HG03558 (cell line): Measurements from ENCODE around the gene HOXA10.

Experiments used
- ATAC-seq: cut with Tn5 transposase; IDR thresholded peaks from one replicate; pipeline ENCODE4 v1.9.1; 2021; ENCODE audit warnings: moderate number of reproducible peaks; ENCODE audit not compliant: unreplicated experiment; ENCODE audit errors: extremely low read depth

Gene HOXA10

DNA sequence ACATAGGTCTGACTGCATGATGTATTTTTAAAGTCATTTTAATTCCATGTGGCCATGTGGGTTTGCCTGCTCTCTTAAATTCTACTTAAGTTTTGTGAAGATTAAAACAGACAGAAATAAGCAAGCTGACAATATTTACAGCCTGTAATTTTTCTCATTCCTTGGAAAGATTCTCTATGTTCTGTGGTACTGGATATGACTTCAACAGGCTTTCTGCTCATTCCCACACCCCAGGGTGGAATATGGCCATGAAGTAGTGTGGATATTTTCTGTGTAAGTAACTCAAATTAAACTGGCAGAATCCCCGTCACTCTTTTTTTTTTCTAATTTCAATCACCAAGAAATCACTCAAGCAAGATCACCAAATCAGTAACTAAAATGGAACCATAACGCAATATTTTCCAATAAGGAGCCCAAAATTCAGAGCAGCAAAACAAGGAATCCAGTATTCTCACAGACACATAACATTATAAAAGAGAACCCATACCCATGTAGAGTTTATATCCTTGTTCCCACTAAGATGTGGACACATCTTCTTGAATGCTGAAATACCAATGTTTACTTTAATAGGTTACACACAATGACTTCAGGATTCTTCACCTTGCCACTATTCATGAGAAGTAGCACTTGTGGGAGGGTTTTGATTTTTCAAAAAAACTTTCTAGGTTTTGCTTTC is 36.3 kb downstream of the HOXA10 start:
- no peak for ATAC-seq

DNA sequence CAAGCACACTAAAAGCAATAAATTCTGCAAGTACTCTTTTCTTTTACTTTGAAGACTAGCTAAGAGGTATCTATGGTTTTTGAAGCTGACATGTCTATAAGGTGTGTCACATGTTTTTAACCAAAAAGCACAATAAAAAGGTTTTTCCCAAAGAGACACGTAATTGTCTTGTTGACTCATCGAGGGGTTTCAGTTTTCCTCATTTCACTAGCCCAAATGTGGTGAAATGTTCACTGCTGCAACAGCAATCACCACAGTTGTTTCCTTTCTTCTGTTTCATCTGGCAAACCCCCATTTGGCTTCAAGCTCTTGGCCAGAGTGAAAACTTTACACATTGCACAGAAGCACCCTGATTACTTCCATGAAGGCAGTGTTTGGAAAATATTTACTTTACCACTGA is 39.7 kb downstream of the HOXA10 start:
- ATAC-seq, result no peak

DNA sequence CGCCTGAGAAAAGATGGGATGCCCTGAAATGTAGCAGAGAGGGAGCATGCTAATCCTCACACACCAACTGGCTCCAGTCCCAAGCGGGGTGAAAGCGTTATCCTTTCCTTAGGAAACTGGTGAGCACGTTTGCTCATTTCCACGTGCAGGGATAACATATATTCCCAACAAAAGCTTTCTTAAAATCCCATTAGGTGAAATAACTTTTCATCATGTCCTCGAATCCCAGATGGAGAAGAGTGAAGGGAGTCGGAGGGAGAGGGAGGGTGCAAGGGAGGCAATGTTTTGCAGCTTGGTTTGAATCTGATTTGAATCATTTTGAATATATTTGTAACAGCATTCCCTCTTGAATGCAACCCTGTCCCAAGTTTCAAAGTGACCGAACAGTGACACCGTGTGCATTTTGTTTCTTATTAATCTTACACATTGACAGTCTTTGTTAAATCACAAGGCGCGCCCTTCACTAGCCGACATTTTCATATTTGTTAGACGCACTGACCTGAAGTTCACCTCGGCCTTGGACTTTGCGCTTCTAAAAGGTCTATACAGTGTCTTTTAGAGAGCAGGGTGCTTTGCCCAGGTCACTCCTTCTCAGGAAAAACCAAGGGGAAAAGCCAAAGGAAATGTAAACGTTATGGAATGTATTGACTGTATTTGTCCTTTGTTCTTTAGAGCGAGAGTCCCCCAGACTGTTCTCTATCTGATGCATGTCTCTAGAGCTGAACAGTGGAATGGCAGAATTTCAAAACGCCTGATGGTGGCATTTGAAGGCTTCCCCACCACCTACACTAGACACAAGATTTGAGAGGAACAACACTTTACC is 40.5 kb downstream of the HOXA10 start:
- ATAC-seq, result no peak

DNA sequence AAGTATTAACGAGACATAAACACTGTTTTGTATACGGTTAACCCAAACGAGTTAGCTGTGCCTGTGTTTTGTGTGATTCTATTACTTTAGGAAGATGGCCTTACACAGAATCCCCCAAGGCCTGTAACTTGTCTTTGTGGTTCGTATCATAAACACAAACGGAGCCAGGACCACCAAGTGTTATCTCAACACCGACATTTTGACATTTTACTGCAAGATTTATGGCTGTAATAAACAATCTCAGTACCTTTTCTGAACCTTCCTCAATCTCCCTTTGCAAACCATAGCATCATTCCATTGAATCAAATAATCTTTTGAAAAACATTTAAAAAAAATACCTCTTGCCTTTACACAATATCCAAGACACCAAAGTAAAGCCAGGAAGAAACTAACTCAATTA is 41.1 kb downstream of the HOXA10 start:
- no peak for ATAC-seq

DNA sequence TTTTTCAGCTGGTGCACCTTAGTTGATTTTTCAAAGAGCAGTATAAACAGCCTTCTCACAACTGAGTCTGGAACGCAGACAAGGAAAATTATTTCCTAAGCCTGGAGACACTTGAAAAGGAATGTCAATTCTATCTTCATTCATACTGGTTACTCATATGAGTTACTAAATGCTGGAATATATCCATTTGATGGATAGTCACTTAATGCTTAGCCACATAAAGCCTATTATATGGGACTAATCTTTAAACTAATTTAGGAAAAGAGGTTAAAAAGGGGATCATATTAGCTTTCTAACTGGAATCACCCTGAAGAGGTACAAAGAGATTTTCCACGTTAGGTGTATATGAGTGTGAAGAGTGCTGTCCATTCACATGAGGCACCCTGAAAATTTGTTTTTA is 41.9 kb downstream of the HOXA10 start:
- ATAC-seq, result no peak

DNA sequence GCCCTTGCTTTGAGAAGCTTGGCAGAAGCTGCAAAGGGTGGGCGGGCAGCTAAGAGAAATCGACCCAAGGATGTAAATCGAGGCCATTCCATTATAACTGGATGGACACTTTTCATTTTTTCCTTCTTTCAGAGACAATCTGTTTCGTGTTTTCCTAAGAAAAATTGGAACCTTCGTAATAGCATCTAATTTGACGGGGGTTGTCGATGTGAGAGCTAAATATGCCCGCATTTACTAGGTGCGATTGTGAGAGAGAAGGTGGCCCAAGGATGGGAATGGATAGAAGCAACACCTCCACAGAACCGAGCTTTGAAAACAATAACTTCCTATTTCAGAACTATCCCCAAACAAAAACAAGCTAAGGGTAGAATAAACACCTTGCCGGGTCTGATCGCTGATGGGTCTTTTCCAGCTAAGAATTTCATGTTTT is 42.7 kb downstream of the HOXA10 start:
- ATAC-seq, result no peak

DNA sequence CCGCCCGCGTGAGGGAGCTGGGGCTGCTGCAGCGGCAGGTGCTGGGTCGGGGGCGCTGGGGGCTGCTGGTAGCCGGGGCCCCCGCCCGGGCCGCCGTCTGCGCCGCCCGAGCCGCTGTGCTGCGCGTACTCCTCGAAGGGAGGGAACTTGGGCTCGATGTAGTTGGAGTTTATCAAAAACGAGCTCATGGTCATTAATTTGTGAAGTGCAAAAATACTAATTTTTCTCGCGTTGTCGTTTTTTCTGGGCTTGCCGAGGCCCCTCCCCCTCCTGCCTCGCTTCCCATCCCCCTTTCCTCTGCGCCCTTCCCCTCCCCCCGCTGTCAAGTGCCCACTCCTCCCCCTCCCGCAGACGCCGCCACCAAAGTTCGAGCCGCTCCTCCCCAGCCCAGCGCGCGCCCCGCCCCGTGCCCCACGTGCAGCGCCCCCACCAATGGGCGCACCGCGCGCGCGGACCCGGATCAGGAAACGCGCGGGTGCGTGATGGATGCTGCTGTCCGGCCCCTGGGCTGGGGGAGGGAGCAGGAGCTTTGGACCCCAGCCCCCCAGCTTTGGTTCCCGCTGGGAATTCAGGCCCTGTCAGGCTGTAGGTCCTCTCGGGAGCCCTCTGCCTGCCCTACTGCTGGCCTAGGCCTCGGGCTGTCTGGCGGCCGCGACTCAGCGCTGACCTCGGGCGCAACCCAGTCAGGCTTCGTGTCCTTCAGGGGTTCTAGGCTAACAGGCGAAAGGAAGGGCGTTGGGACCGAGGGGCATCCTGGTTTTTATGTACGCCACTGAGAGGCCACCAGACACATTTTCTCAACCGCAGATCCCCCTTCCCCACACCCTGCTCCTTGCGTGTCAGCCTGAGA is 43.4 kb downstream of the HOXA10 start, which contains the start of gene HOXA4:
TSS of gene HOXA4 (minus strand) at position 218 of the 850 bp plus-strand sequence. CDS start at position 194, 24 bp downstream.
- ATAC-seq, result no peak

DNA sequence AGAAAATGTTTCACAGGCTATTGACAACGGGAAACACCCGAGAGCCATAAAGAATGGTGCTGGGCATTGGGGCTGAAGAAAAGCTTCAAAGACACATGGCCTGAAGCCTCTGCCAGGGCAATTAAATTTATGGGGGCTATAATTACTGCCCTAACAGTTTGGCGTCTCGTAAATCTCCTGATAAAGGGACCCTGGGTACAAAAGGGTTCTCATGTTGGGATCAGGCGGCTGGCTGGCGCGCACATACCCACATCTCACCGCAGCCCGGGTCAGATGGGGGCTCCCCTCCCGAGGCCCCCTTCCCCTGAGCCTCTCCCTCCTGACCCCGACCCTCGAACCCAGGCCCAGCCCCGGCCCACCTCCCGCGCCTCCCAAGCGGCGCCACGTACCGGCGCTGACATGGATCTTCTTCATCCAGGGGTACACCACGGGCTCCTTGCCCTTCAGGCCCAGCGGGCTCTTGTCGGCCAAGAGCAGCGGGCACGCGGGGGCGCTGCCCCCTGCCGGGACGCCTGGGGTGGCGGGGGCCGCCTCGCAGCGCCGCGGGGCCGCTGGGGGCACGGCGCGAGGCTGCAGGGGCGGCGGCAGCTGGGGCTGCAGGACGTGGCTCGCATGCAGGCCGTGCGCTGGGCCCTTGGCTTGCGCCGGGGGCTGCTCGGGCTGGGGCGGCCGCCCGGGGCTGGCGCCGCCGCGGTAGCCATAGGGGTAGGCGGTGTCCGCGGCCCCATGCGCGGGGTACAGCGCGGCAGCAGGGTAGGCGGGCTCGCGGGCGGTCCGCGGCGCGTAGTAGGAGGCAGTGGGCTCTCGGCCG is 44.2 kb downstream of the HOXA10 start:
- ATAC-seq, result no peak

DNA sequence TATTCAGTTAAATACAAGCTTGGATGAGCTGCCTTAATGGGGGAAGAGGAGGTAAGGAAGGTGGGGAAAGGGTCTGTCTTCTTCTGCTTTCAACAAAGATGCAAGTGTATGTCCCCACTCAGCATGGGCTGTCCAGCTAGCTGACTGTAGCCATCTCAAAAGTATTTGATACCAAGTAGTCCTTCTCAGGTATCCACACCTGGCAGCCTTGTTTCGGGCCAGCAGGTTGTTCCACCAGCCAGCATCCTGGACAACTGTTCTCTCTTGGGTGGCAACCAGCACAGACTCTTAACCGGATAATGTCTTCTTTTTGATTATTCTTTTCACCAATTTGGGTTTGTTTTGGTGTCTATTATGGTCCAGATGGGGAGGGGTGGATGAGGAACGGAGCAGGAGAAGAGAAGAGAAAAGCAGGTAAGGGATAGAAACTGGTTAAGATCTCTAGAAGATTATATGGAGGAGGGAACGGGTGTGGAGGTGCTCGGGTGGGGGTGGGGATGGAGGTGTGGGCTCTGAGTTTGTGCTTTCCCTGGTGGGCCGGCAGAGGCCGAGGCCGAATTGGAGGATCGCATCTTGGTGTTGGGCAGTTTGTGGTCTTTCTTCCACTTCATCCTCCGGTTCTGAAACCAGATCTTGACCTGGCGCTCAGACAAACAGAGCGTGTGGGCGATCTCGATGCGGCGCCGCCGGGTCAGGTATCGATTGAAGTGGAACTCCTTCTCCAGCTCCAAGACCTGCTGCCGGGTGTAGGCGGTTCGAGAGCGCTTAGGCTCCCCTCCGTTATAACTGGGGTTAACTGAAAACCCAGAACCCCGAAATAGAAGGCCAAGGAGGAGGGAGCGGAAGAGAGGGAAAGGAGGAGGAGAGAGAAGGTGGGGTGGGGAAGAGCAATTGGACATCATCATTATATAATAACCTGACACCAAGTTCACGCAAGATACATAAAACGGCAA is 45.1 kb downstream of the HOXA10 start:
- ATAC-seq, result no peak

DNA sequence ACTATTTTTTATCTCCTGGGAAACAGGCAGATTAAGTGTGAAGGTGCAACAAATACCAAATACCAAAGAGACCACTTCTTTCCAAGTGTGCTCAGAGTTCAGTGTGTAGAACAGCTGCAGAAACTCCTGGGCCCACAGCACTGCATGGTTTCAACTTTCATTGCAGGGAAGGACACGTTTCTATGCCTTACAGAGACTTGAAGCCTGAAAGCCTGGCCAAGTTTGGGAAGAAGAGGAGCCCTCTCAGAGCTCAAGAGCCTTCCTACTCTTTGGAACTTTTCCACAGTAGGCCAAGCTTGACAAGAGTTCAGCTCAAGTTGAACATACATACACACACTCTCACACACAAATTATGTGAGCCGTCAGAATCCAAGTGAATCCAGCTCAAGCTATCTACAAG is 46.1 kb downstream of the HOXA10 start:
- no peak for ATAC-seq

DNA sequence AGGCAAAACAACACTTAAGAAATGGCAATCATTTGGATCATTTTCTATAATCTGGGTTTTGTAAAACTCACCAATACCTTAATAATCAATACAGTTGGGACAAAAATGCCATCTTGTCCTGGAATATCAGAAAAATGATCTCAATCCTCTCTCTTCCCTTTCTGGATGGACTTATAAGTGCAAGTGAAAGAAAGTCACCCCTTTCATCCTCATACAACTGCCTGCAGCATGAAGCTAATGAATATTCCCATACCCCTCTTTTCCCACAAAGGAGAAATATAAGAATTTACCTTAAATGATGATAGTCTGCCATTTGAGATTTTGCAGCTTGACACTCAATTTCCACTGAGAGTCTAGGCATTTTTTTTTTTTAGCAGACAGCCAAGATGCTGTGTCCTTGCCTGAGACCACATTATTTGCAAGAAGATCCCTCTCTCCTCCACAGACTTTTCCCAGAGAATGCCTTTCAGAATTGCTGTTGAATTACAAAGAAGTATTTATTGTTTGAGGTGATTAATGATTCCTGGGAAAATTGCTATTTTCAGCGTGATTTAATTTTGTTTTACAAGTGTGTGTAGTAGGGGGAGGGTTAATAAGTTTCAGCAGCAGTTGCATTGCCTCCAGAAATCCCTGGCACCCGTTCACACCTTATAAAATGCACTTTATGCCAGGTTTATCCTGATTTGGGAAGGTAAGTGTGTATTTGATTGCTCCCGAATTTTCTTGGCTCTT is 47.4 kb downstream of the HOXA10 start:
- ATAC-seq, result no peak

DNA sequence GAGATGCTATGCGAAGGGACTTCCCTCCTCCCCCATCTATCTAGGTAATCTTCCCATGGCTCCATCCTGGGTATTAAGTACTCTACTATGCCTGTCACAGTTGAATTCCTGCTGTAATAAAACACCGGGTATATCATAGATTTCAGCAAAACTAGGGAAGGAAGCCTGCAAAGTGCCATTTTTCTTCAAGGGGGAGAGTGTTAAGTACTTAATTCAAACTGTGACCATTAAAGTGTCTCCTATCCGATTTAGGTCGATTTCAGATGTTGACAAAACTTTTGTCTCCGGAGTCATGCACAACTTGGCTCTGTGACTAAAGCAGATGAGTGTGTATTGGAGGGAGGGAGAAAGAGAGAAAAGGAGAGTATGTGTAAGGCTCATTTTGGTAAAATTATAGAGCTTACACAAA is 48.1 kb downstream of the HOXA10 start:
- no peak for ATAC-seq

DNA sequence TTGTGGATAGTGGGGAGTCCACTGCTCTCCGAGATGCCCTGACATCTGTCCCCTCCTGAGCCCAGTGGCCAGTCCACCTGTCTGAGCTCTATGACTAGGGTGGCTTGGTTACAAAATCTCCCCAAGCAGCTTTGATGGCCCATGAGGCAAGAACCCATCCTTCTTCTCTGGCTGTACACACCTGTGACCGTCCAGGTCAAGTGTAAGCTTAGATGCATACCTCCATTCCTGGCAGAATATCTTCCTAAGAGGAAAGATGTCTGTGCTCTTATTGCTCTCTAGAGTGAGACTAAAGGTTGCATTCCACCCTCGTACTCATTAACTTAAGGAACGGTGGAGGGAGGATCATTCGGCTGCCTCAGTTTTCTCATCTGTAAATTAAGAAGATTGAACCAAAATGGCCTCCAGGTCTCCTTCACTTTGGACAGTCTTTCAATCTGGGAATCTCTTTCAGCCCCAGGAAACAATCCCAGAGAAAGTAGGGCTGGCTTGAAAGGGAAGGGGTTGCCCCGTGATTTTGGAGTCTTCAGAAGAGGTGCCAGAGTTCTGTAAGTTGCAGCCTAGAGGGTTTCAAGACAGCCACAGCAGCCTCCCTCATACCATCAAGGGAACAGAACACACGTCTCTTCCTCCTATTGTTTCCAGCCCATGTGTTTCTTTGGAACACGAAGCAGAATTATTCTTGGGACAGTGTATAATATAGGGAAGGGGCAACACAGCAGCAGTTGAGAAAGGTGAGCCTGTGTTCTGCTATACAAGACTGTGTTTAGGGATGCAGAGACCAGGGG is 49.0 kb downstream of the HOXA10 start:
- ATAC-seq, result no peak

DNA sequence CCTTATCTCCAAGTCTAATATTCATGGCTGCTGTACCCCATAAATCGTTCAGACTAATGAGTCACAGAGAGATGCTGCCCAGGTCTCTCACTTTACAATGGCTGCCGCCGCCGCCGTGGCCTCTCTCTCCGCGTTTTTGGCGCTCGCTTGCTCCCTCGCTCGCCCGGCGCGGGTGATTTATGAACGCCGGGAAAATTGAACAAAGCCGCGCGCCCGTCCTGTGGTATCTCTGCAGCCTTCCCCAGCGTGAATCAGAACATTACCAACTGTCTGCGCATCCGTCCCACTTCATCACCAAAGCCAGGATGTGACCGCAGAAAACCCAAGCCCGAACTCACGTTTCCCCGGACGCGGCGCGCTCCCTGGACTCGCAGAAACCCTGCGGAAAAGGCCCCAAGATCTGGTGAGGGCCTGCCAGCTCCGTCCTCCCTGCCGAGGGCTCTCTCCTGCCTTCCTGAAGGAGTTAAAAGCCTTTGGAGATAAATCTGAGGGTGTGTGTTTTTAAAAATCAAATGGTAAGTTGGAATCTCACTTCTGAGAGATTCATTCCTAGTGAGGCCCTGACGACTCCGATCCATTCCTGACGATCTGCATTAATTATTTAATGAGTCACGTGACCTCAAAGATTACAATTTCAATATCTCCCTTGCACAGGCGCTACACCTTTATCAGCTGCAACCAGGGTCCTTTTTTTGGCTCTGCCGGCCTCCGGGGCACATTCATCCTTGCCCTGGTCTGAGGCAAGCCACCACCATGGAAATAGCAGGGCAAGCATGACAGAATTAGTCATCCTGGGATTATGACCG is 49.8 kb downstream of the HOXA10 start:
- no peak for ATAC-seq

DNA sequence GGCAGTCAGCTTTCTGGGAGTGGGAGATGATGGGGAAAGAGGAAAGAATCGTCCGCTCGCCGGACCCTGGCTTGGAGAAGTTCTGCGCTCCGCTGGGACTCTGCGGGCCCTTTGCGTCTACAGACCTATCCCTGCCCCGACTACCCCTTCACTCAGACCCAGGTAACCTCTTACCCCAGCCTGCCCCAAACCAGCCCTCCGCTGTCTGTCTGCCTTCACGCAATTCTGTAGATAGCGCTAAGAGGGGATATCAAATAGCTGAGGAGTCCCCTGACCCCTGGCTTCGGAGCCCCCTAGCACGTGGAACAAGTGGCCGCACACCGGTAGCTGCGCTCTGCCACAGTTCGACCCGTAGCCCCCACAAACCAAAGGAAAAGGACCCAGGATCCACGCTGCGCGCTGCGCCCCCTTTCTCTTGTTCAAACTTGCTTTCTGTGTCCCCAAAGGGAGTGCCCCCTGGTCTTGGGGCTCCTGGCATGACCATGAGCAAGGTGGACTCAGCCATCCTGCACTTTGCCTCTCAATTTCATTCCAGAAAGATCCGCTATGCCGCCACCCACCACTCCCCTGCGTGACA is 50.6 kb downstream of the HOXA10 start:
- no peak for ATAC-seq

DNA sequence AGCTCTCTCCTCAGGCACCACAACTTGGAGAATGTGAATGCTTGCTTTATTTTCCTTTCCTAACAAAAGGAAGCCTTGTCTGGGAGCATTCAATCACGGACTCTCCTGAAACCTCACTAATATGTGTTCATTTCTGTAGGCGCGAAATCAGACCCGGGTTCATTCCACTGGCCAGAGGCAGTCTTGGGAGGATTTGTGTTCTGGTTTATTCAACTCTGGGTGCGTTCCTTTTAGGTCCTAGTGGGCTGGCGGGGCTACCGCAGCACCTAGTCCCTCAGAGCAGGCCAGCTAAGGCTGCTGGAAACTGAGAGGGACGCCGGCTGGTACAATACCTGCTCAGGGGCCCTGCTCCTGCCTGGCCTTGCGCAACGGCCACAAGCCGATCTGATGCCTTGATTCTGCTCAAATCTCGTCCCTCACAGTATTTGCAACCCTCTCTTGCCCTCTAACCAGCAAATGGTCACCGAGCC is 51.1 kb downstream of the HOXA10 start:
- ATAC-seq, result no peak
